Activated CD4-positive, alpha-beta T cell treated with anti-CD3 and anti-CD28 coated beads, Interleukin-2, amount 10 ng/mL, durations not matched to agents 24 days and 14 days (primary cell): ENCODE measurements around the gene UNC13D. TPM values are rescaled to one million over a fixed set of nuclear protein-coding genes. Genes with fewer than 3 reads are reported as not detected.

ENCODE experiments used
- DNase-seq: peaks from one replicate; pipeline ENCODE4 v3.0.0; 2022
- H3K27ac Mint-ChIP-seq: one replicate; pipeline ENCODE4 v1.8.0; 2022; ENCODE audit warnings: mild to moderate bottlenecking, mixed read lengths
- H3K27me3 Mint-ChIP-seq: one replicate; pipeline ENCODE4 v1.8.0; 2022; ENCODE audit warnings: mixed read lengths
- H3K36me3 Mint-ChIP-seq: one replicate; pipeline ENCODE4 v1.8.0; 2022; ENCODE audit warnings: low read depth, mild to moderate bottlenecking, mixed read lengths
- H3K4me1 Mint-ChIP-seq: one replicate; pipeline ENCODE4 v1.8.0; 2021; ENCODE audit warnings: mixed read lengths
- H3K4me3 Mint-ChIP-seq: one replicate; pipeline ENCODE4 v1.8.0; 2022; ENCODE audit warnings: mild to moderate bottlenecking, moderate library complexity, mixed read lengths
- H3K9me3 Mint-ChIP-seq: one replicate; pipeline ENCODE4 v1.8.0; 2021; ENCODE audit warnings: mixed read lengths
- intact Hi-C: fragments of 100-400 bp; cut with micrococcal nuclease; formaldehyde crosslinking; loops from one replicate; pipeline ENCODE4 v1.15.1; 2023
- total RNA-seq: library from RNA; stranded (reverse); gene quantifications from 2 replicates; pipeline ENCODE4 v1.2.3, GENCODE V29; 2022

UNC13D gene
- total RNA-seq, 1 donor from 2014 or later, result 161 TPM

- Mint-ChIP-seq H3K9me3 (no peaks in the 10 kb centered on the region), H3K4me3 (no peak overlapping the region), H3K4me1 (peaks cover 24% of the 10 kb centered on the region), H3K36me3 (peaks cover 38% of the 10 kb centered on the region), H3K27ac (no peak overlapping the region), H3K27me3 (no peaks in the 10 kb centered on the region)
- no peak for DNase-seq
- intact Hi-C loops, result loop anchor here (5.0 kb wide), 2 partner anchors 52 to 77 kb away; a partner anchor contains a TSS
These were observed 14.5 kb downstream of the UNC13D start for GRCh38 chr17:75829747-75830146.

GRCh38 chr17:75828741-75829140 lies 15.5 kb downstream of the UNC13D start:
- Mint-ChIP-seq H3K4me1 (peaks cover 17% of the 10 kb centered on the region), H3K36me3 (peaks cover 29% of the 10 kb centered on the region), H3K27me3 (no peaks in the 10 kb centered on the region), H3K27ac (peak overlapping the region; percentile 37), H3K9me3 (no peaks in the 10 kb centered on the region), H3K4me3 (no peak overlapping the region)
- DNase-seq, result no peak
- intact Hi-C loops, result loop anchor here (5.0 kb wide), 2 partner anchors 51 to 76 kb away; a partner anchor contains a TSS

- H3K36me3 Mint-ChIP-seq, result peaks cover 22% of the 10 kb centered on the region
- H3K4me1 Mint-ChIP-seq, result peaks cover 10% of the 10 kb centered on the region
- peak overlapping the region; percentile 40 for H3K4me3 Mint-ChIP-seq
- intact Hi-C loops, result loop anchor here (5.0 kb wide), 2 partner anchors 51 to 76 kb away; a partner anchor contains a TSS
- H3K27me3 Mint-ChIP-seq, result no peaks in the 10 kb centered on the region
- no peak for DNase-seq
- H3K9me3 Mint-ChIP-seq, result no peaks in the 10 kb centered on the region
- H3K27ac Mint-ChIP-seq, result peak overlapping the region; percentile 89
These were observed 16.2 kb downstream of the UNC13D start for GRCh38 chr17:75828076-75828400.

- intact Hi-C loops, result loop anchor here (5.0 kb wide), 2 partner anchors 50 to 75 kb away; a partner anchor contains a TSS
- Mint-ChIP-seq H3K27me3 (no peaks in the 10 kb centered on the region), H3K27ac (peak overlapping the region; percentile 89), H3K4me3 (peak overlapping the region; percentile 40), H3K4me1 (peaks cover 7% of the 10 kb centered on the region), H3K36me3 (peaks cover 21% of the 10 kb centered on the region), H3K9me3 (no peaks in the 10 kb centered on the region)
- DNase-seq, result peak; percentile 90
These were observed 16.7 kb downstream of the UNC13D start for GRCh38 chr17:75827308-75828075.

GRCh38 chr17:75826561-75827307 lies 17.5 kb downstream of the UNC13D start:
- H3K27me3 Mint-ChIP-seq, result no peaks in the 10 kb centered on the region
- H3K4me1 Mint-ChIP-seq, result peaks cover 7% of the 10 kb centered on the region
- H3K27ac Mint-ChIP-seq, result no peak overlapping the region
- peaks cover 21% of the 10 kb centered on the region for H3K36me3 Mint-ChIP-seq
- H3K9me3 Mint-ChIP-seq, result no peaks in the 10 kb centered on the region
- no peak for DNase-seq
- no peak overlapping the region for H3K4me3 Mint-ChIP-seq
- intact Hi-C loops, result loop anchor here (5.0 kb wide), 2 partner anchors 49 to 74 kb away; a partner anchor contains a TSS

- Mint-ChIP-seq H3K9me3 (no peaks in the 10 kb centered on the region), H3K27me3 (no peaks in the 10 kb centered on the region), H3K4me3 (no peak overlapping the region), H3K36me3 (peaks cover 25% of the 10 kb centered on the region), H3K27ac (no peak overlapping the region), H3K4me1 (peaks cover 9% of the 10 kb centered on the region)
- intact Hi-C loops, result loop anchor here (5.0 kb wide), 2 partner anchors 49 to 74 kb away; a partner anchor contains a TSS
- no peak for DNase-seq
These were observed 18.3 kb downstream of the UNC13D start for GRCh38 chr17:75825748-75826370.

- peaks cover 9% of the 10 kb centered on the region for H3K4me1 Mint-ChIP-seq
- no peak for DNase-seq
- no peak overlapping the region for H3K27ac Mint-ChIP-seq
- peaks cover 25% of the 10 kb centered on the region for H3K36me3 Mint-ChIP-seq
- H3K9me3 Mint-ChIP-seq, result no peaks in the 10 kb centered on the region
- intact Hi-C loops, result loop anchor here (5.0 kb wide), 2 partner anchors 48 to 73 kb away; a partner anchor contains a TSS
- no peaks in the 10 kb centered on the region for H3K27me3 Mint-ChIP-seq
- H3K4me3 Mint-ChIP-seq, result no peak overlapping the region
These were observed 19.1 kb downstream of the UNC13D start for GRCh38 chr17:75825149-75825552.

GRCh38 chr17:75824666-75825065 lies 19.5 kb downstream of the UNC13D start:
- peaks cover 9% of the 10 kb centered on the region for H3K4me1 Mint-ChIP-seq
- H3K4me3 Mint-ChIP-seq, result no peak overlapping the region
- no peak overlapping the region for H3K27ac Mint-ChIP-seq
- DNase-seq, result no peak
- no peaks in the 10 kb centered on the region for H3K9me3 Mint-ChIP-seq
- intact Hi-C loops, result loop anchor here (5.0 kb wide), 2 partner anchors 47 to 72 kb away; a partner anchor contains a TSS
- H3K27me3 Mint-ChIP-seq, result no peaks in the 10 kb centered on the region
- peaks cover 22% of the 10 kb centered on the region for H3K36me3 Mint-ChIP-seq

GRCh38 chr17:75824050-75824552 lies 20.1 kb downstream of the UNC13D start:
- Mint-ChIP-seq H3K9me3 (no peaks in the 10 kb centered on the region), H3K27me3 (no peaks in the 10 kb centered on the region), H3K36me3 (peaks cover 19% of the 10 kb centered on the region), H3K4me3 (no peak overlapping the region), H3K4me1 (peaks cover 9% of the 10 kb centered on the region), H3K27ac (peak overlapping the region; percentile 37)
- intact Hi-C loops, result no loop called here
- no peak for DNase-seq

- H3K36me3 Mint-ChIP-seq, result peaks cover 24% of the 10 kb centered on the region
- intact Hi-C loops, result no loop called here
- no peaks in the 10 kb centered on the region for H3K27me3 Mint-ChIP-seq
- DNase-seq, result peak; percentile 56
- no peaks in the 10 kb centered on the region for H3K9me3 Mint-ChIP-seq
- H3K27ac Mint-ChIP-seq, result peak overlapping the region; percentile 37
- H3K4me1 Mint-ChIP-seq, result peaks cover 9% of the 10 kb centered on the region
- H3K4me3 Mint-ChIP-seq, result no peak overlapping the region
These were observed 20.8 kb downstream of the UNC13D start for GRCh38 chr17:75823257-75824041.

- Mint-ChIP-seq H3K4me3 (no peak overlapping the region), H3K4me1 (peaks cover 8% of the 10 kb centered on the region), H3K27ac (no peak overlapping the region), H3K9me3 (no peaks in the 10 kb centered on the region), H3K36me3 (peaks cover 25% of the 10 kb centered on the region), H3K27me3 (no peaks in the 10 kb centered on the region)
- DNase-seq, result peak; percentile 54
- intact Hi-C loops, result no loop called here
These were observed 21.4 kb downstream of the UNC13D start for GRCh38 chr17:75822800-75823166.

GRCh38 chr17:75822119-75822799 lies 21.9 kb downstream of the UNC13D start:
- DNase-seq, result peak; percentile 65
- H3K4me3 Mint-ChIP-seq, result no peak overlapping the region
- peaks cover 8% of the 10 kb centered on the region for H3K4me1 Mint-ChIP-seq
- peaks cover 25% of the 10 kb centered on the region for H3K36me3 Mint-ChIP-seq
- H3K27ac Mint-ChIP-seq, result peak overlapping the region; percentile 76
- H3K9me3 Mint-ChIP-seq, result no peaks in the 10 kb centered on the region
- H3K27me3 Mint-ChIP-seq, result no peaks in the 10 kb centered on the region
- intact Hi-C loops, result no loop called here
